H4 (cell line): ENCODE measurements around the gene GAS1. TPM values are rescaled to one million over a fixed set of nuclear protein-coding genes. Genes with fewer than 3 reads are reported as not detected.
A peak's percentile ranks its signal among the peaks of the same experiment; 100 is the strongest.

Experiments used
- DNase-seq: peaks from one replicate; pipeline ENCODE4 v3.0.0-alpha.2; 2015; ENCODE audit warnings: low spot score
- total RNA-seq: library from RNA; depleted of rRNA; stranded (reverse); fragments of >200 nt; shearing (Covaris generic); gene quantifications from 2 replicates; pipeline ENCODE4 v1.2.3, GENCODE V29; 2014; rRNA removed

The GAS1 gene, protein sequence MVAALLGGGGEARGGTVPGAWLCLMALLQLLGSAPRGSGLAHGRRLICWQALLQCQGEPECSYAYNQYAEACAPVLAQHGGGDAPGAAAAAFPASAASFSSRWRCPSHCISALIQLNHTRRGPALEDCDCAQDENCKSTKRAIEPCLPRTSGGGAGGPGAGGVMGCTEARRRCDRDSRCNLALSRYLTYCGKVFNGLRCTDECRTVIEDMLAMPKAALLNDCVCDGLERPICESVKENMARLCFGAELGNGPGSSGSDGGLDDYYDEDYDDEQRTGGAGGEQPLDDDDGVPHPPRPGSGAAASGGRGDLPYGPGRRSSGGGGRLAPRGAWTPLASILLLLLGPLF
- total RNA-seq: 5.7 and 6.6 TPM in 2 replicates

DNA sequence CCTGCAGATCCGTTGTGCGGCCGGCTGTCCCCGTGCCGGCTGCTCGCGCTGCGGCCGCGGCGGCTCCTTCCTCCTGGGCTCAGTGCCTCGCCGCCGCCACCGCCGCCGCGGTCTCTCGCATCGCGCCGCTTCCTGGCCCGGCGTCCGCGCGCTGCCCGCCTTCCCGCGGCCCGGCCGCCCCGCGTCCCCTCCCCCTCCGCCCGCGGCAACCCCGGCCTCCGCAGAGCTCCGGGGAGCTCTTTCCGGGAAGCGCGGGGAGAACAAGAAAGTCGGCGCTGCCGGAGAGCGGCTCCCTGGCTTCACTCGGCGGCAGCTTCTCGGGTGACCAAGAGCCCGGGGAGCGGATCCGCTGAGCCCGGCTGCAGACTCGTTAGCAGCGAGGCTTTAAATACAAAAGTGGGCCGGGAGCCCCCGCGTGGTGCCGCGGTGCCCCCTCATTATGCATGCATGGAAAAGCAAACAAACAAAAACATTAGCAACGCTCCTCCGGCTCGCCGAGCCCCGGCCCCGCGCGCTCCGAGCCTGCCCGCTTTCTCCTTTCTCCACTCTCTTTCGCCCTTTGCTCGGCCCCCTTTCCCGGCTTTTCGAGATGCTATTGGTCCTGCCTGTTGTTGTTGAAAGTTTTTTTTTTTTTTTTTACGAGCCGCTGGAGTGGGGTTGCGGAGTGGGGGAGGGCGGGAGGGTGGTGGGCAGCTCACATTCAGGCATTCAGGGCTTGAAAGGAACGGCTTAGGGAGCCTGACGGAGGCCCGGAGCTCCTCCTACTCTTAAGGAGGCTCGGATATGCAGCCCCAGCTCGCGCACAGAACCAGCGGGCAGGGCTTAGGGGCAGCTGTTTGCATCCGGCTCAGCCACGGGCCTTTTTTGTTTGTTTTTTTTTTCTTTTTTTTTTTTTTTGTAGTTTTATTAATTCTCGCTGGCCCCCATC is at the start of gene GAS1:
Gene GAS1, minus strand, starts transcription at position 361 of the 928 bp plus-strand sequence. CDS start 727 bp downstream, outside the sequence.
- DNase-seq: peak; percentile 91

DNA sequence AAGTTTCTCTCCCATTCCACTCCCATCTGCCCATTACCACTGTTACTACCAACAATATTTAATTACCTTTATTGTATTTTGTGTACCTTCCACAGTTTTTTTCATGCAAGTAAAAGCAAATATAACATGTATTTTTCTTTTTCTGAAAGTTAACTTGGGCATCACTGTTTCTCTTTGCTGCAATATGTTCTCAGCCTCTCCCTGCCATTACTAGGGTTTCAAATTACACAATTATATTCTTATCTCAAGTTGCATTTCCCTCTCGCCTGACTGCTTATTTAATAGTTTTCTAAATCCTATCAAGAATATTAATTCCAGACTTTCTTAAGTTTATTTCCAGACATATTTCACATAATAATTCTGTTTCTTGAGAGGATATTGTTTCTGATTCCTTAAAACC is 46.9 kb upstream of the GAS1 start:
- no peak for DNase-seq

DNA sequence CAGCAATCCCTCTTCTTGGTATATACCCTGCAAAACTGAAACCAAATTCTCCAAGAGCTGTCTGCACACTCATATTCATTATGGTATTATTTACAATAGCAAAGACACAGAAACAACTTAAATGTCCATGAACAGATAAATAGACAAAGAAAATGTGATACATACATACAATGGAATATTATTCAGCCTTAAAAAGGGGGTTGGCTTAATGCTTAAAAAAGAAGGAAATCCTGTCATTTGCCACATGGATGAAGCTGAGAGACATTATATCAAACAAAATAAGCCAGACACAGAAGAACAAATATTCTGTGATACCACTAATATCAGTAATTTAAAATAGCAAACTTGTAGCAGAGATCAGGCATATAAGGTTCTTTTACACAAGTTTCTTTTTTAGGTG is 46.5 kb upstream of the GAS1 start:
- DNase-seq: no peak

DNA sequence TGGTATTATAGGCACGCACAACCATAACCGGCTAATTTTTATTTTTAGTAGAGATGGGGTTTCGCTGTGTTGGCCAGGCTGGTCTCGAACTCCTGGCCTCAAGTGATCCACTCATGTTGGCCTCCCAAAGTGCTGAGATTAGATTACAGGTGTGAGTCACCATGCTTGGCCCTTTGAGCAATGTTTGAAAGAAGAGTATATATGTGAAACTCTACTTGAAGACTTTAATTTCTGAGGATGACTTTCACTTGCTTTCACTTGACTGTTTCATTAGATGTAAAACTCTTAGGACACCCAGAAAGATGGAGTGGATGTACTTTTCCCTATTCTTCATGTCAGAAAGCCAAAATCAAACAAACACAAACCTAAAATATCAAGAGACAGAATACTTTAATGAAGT is 43.8 kb upstream of the GAS1 start:
- DNase-seq: no peak

DNA sequence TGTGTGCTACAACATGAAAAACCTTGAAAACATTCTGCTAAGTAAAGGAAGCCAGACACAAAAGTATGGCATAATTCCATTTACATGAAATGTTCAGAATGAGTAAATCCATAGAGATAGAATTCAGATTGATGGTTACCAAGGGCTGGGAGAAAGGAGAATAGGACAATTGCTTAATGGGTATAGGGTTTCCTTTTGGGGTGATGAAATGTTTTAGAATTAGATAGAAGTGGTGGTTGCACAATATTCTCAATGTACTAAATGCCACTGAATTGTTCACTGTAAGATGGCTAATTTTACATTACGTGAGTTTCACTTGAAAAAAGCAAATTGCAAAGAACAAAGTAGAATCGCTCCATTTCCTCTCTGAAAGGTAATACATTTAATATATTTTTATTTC is 43.0 kb upstream of the GAS1 start:
- no peak for DNase-seq

DNA sequence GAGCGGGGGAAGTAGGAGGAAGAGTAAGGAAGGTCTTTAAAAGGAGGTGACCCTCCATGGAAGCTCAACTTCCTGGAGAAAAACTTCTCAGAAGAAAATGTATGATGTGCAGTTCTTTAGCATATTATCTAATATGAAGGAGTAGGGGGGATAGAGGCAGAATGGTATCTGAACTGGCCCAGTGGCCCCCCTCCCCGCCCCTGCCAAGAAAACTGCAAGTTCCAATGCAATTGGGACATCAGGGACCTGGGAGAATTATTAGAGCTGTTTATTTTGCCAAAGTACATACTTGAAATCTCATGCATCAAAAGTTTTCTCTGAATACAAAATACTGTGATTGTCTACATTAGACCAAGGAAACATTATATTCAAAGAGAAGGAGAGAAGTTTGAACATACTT is 40.6 kb upstream of the GAS1 start:
- no peak for DNase-seq

DNA sequence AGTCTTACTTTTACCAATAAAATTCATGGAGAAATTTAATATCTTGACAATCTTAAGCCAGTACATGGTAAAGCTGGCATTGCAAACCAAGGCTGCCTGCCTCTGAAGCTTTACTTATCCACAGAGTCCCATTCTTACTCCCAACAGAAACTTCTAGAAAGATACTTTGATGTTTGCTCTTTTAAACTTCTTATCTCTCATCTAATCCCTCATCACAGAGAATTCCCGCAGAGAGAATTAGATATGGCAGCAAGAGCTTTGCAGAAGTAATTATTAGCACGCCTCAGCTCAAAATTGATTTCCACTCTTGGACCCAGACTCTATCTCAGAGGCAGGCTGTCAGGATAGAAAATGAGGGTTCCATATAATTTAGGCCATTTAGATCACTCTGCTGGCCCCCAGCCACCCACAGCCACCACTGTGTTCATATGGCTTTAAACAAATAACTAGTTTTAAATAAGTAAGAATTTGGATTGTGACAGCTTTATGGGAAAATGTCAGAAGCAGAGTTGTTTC is 37.9 kb upstream of the GAS1 start:
- no peak for DNase-seq

DNA sequence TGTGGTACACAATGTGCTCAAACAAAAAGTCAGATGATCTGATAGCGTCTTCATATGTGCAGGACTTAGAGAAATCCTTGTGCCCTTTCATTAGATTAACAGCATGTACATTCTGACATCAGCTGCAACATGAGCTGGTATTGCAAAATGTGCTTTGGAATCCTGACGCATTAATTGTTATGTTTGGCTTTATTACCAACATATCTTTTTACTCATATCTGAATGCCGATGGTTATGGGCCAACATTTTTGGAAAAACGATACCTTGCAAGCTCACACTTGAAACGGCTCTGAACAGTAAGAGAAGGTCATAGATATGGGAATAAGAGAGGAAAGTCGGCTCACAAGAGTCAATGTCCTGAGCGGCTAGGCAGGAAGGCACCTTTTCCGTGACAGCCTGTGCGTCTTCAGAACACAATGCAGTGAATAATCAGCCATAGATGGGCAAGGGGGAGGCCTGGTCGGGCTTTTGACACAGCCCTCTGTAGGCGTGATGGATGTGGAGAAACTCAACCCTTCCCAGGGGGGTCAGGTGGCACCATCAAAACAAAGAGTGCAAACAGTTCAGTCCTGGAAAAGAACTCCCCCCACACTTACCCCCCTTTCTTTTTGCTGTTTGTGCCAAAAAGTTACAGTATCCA is 36.4 kb upstream of the GAS1 start:
- DNase-seq: no peak

DNA sequence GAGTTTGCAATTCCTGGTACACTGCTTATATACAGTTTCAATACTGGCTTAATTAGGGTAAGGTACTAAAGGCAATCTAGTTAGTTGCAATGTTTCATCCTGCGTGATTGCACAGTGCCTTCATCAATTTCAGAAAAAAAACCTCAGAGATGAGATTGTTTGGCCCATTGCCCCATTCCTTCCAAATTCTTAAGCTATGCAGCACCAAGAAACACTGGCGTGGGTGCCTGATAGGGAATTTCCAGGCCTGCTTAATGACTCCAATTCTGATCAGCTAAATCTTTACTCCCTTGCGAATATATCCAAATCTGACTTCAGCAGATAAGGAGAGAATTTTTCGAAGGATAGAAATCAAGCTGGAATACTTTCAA is 35.9 kb upstream of the GAS1 start:
- DNase-seq: no peak

DNA sequence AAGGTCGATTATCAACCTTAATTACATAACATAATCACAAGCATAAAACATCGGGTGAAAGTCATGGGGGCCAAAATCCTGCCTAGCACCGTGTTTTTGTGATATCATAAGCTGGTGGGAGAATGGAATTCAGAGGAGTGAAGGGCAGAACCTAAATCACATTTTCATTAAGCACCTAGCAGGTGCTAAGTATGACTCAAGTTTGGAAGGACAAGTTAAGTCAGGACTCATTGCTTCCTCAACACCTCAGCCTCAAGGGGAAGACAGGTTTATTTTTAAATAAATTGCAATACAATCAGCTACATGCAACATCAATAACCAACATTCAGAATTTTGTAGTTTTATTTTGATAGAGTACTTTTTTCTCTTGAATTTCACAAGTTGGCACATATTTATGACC is 33.5 kb upstream of the GAS1 start:
- DNase-seq: no peak

DNA sequence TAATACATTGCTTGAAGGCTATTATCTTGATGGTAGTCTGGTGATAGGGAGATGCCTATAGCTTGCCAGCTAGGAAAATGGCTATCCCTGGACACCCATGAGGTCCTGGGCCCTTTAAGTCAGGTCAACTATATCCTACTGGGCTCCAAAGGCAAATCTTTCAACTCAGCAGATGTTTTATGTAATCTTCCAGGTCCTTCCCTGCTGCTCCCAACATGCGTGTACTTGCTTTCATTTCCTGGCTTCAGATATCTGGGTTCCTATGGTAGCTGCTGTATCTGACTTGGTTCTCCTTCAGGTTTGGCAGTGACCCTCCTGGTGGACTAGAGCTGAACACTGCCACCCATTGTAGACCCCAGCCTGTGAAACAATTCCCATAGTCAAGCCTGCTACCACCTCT is 32.4 kb upstream of the GAS1 start:
- no peak for DNase-seq

DNA sequence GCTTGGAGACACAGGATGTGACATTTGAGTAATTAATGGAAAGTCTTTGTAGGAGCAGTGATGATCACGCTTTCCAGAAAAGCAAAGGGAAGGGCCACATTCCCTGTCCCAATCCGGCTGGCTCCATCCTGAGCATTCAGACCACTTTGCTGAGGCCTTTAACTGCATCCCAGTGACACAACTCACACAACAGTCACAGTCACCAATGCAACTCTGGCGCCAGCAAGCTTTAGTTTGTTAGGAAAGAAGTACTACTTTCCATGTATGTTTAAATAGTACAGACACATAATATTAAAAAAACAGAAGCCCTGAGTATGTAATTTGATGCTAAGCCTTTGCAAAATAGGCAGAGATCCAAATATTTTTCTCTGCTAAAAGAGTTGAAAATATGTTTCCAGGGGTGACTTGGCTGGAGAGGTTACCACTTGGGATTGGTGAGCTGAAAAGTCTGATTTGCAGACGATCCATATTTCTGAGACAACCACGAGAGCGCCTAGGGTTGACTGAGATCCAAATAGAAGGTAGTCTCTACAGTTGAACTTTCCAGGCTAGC is 31.7 kb upstream of the GAS1 start:
- DNase-seq: no peak

DNA sequence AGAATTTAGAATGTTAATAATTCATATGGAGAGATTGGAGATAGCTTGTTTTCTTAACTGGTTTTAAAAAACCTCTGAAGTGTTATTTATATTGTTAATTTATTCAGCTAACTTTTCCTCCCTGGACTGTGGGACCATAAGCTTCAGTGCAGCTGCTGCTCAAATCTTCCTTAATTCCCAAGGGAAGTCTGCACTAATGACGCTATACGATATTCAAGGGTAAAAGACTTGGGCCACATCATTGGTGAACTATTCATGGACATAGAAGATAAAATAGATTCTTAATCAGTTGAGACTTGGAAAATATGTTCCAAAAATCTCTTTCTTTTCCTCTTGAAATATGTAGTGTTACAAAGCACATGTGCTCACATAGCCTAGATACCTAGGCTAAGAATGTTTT is 31.1 kb upstream of the GAS1 start:
- DNase-seq: no peak

DNA sequence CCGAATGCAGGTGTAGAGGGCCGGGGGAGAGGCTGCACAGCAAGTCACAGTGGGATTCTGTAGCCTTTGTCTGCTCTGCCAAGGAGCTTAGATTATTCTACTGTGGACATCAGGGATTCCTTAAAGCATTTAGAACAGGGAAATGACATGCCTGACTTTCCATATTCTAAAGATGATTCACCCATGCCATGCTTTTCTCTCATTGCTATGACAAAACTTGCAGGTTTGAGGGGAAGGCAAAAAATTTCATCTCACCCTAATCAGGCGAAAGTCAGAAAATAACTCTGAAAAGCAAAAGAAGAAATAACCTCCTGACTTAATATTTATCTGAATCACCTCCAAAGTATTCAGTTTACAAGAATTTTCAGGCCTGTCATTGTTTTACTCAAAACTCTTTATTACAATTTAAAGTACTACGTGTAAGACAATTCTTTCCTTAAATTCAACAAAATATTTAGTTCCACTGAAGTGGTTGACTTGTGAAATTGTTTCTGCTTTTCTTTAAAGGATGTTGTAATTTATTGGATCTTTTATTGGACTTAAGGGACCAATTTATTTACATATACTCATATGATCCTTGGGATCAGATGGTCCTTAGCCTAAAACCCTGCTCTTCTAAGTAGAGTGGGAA is 30.0 kb upstream of the GAS1 start:
- no peak for DNase-seq

DNA sequence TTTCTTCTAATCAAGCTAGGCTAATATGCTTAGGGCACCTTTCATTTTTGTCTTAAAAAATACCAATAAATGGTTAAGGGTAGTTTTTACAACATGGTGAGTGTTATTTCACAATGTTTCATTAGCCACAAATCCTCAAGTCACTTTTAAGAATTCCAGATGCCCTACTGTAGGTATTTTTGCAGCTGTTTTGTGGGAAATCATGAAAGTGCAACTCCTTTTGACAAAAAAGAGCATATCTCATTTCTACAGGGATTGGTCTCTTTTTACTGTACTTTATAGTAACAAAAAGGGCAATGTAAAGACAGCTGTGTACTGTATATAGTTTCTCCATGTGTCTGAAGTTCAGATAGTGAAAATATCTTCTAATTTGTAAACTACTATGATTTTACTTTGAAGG is 28.3 kb upstream of the GAS1 start:
- no peak for DNase-seq

DNA sequence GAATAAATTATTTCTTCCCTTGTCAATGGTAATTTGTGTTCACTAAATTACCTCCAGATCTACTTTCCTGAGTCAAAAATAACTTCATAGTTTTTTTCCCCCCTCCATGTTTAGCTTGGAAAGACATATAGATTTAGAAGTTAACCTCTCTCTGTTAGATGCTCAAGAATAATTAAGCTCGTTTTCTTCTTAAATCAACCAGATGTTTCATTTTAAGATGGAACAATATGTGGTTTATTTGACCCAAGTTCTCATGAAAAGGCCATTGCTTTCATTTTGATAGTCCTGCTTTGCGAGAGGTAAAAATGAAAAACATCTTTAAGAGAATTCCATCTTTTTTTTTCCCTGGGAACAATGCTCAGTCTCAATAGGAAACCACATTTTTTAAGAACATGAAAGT is 27.7 kb upstream of the GAS1 start:
- DNase-seq: no peak

DNA sequence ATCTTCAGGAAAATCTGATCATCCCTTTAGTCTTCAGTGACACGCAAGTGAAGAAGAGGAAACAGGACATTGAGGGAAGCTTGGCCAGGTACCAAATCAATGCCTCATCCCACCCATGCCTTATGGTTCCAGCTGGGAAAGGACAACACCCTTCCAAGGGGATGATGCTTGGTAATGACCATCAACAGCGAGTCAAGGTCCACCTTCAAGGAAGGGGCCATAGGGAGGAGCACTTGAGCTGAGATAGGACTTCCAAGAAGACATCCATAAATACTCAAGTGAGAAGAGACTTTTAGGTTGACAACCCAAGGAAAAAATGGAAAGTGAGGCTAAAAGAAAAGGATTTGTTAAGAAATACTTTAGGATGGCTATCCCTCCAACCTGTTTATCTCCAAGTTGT is 27.1 kb upstream of the GAS1 start:
- no peak for DNase-seq

DNA sequence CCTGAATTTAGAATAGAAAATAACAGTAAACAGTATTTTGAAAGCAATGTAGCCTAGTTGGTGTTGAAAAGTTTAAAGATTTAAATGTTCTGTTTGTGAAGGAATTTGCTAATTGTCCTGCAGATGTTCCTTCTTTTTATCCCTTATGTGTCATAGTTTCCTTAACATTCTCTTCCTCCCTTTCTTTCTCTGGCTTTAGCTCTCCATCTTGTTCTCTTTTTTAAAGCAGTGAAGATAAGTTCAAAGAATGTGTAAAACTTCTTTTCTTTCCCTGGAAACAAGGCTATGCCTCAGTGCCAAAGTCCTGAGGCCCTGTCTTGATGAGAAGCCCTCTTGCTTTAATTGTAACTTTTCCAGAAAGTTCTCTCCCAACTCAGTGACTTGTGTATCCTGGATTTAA is 24.4 kb upstream of the GAS1 start:
- DNase-seq: no peak

DNA sequence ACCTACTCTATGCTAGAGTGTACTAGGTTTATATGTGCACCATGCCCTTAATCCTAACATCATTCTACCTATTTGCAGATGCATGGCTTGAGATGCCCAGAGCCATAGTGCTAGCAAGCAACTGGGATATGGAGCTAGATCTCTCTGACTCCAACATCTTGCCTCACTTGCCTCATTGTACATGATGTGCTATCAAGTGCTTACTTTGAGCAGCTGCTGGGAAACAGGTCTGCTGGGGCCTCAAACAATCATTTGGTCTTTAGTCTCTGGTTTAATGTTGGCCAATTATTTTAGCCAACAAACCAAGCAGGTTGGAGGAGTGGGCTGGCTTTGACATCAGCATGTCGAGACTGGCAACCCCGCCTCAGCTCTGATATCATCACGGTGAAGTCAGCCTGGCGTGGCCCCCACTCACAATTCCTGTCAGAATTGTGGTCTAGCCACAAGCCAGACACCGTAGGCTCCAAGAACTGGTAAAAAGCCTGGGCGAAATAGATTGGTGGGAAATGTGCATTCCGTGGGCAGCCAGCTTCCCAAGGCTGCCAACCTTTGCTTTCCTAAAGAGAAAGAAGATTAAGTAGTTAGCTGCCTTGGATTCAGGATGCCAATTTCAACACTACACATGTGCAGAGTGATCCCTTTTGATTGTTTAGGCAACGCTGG is 21.1 kb upstream of the GAS1 start:
- no peak for DNase-seq

DNA sequence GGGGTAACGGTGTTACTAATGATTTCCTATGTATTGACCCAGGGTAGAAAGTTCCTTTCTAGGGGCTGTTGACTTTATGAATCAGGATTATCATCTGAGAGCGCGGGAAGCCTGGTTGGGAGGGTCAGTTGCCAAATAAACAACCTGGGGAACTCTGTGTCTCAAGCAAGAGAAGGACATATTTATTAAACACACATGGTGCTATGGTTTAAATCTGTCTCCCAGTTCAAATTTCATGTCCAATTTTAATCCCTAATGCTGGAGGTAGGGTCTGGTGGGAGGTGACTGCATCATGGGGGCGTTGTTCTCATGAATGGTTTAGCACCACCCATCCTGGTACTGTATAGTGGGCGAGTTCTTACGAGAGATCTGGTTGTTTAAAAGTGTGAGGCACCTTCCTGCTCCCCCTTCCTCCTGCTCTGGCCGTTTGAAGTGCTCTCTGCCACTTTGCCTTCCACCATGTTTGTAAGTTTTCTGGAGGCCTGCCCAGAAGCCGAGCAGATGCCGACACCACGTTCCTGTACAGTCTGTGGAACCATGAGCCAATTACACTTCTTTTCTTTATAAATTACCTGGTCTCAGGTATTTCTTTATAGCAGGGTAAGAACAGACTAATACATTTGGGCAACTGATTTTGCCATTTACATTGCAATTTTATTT is 19.7 kb upstream of the GAS1 start:
- no peak for DNase-seq
